Liver (tissue), 3 donors: ENCODE measurements around the gene UTS2R.

Source experiments
- EGR1 ChIP-seq, 2 donors: IDR thresholded peaks; 2 replicates each; pipeline ENCODE4 v1.6.1; 2016 to 2018; ENCODE audit warnings: antibody characterized with exemption in 2 of 2, low read depth in 2 of 2
- FOXA1 ChIP-seq: IDR thresholded peaks from 2 replicates; pipeline ENCODE4 v1.6.1; 2016; ENCODE audit warnings: antibody characterized with exemption
- FOXA2 ChIP-seq: IDR thresholded peaks from 2 replicates; pipeline ENCODE4 v1.6.1; 2016; ENCODE audit warnings: antibody characterized with exemption
- GABPA ChIP-seq, 2 donors: IDR thresholded peaks in 1 of 2; conservative IDR thresholded peaks in 1 of 2; 2 replicates each; pipeline ENCODE4 v1.6.1; 2016; ENCODE audit warnings: antibody characterized with exemption in 2 of 2, mild to moderate bottlenecking in 1 of 2, moderate library complexity in 1 of 2
- HNF4G ChIP-seq: IDR thresholded peaks from 2 replicates; pipeline ENCODE4 v1.6.1; 2016; ENCODE audit warnings: antibody characterized with exemption
- JUND ChIP-seq, 2 donors: IDR thresholded peaks; 2 replicates each; pipeline ENCODE4 v1.6.1; 2016; ENCODE audit warnings: antibody characterized with exemption in 2 of 2
- RAD21 ChIP-seq, 2 donors: IDR thresholded peaks; 2 replicates each; pipeline ENCODE4 v1.6.1; 2016; ENCODE audit warnings: antibody characterized with exemption in 2 of 2, mild to moderate bottlenecking in 2 of 2
- RXRA ChIP-seq, 2 donors: IDR thresholded peaks; 2 replicates each; pipeline ENCODE4 v1.6.1; 2017 to 2018; ENCODE audit warnings: antibody characterized with exemption in 2 of 2, mild to moderate bottlenecking in 1 of 2
- TAF1 ChIP-seq: conservative IDR thresholded peaks from 2 replicates; pipeline ENCODE4 v1.6.1; 2016; ENCODE audit warnings: antibody characterized with exemption, mild to moderate bottlenecking
- TF ChIP-seq, protein P1 (sequence below): fragments of 150-350 bp; IDR thresholded peaks from 2 replicates; pipeline ENCODE4 v1.5.1; 2017; ENCODE audit warnings: improper control_type of control experiment, low read depth, low read length; ENCODE audit not compliant: missing input control
- TF ChIP-seq, protein P2 (sequence below): IDR thresholded peaks from 2 replicates; pipeline ENCODE4 v1.6.1; 2016; ENCODE audit warnings: antibody characterized with exemption, mild to moderate bottlenecking
- TF ChIP-seq, protein P3 (sequence below): IDR thresholded peaks from 2 replicates; pipeline ENCODE4 v1.6.1; 2016; ENCODE audit warnings: antibody characterized with exemption
- TF ChIP-seq, protein P4 (sequence below): IDR thresholded peaks from 2 replicates; pipeline ENCODE4 v1.6.1; 2016; ENCODE audit warnings: antibody characterized with exemption
- donor health status: healthy.
- donor health status: healthy.

DNA sequence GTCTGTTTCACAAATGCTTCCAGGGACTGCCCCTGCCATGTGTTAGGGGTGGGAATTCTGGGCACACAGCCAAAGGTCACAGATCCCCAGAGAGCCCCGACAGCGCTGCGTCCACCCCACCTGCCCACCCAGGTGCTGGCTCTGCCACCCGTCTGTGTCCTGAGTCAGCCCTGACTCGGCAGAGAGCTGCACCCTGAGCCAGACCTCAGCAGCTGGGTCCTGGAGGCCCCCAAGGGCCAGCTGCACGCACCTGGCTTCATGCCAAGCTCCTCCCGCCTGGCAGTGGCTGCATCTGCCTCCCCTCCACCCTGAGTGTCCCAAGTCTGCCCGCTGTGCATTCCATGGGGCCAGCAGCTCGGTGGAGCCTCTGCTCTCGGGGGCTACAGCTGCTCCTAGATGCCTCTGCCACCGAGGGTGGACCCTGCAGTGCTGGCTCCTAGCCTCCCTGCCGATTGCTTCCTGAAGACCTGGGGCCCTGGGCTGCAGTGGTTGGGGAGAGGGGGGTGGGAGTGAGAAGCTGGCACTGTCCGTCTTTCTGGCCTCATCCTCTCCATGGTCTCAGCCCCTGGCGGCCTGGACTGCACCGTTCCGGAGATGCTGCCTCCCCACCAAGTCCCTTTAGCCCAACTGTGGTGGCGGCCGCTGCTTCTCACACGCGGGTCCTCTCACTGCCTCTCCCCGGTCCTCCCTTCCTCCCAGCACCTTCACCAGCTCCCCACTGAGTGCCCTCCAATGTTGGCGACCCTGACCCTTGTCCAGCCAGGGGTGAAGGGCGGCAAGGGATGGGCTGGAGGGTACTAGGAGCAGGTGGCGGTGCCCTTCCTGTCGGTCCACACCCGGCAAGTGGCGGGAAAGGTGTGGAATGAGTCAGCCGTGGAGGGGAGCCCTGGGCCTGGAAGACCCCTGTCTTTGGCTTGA, 41.0 kb upstream of the UTS2R start:
- TF ChIP-seq, protein P1, sequence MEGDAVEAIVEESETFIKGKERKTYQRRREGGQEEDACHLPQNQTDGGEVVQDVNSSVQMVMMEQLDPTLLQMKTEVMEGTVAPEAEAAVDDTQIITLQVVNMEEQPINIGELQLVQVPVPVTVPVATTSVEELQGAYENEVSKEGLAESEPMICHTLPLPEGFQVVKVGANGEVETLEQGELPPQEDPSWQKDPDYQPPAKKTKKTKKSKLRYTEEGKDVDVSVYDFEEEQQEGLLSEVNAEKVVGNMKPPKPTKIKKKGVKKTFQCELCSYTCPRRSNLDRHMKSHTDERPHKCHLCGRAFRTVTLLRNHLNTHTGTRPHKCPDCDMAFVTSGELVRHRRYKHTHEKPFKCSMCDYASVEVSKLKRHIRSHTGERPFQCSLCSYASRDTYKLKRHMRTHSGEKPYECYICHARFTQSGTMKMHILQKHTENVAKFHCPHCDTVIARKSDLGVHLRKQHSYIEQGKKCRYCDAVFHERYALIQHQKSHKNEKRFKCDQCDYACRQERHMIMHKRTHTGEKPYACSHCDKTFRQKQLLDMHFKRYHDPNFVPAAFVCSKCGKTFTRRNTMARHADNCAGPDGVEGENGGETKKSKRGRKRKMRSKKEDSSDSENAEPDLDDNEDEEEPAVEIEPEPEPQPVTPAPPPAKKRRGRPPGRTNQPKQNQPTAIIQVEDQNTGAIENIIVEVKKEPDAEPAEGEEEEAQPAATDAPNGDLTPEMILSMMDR, result no peak
- TF ChIP-seq TAF1 (no peak), RXRA (IDR thresholded peaks at IDR 0.05) (no peak), RAD21 (IDR thresholded peaks at IDR 0.05) (no peak), JUND (IDR thresholded peaks at IDR 0.05) (no peak), FOXA1 (no peak), GABPA (IDR thresholded peaks at IDR 0.05 in 1 of 2, conservative IDR thresholded peaks at IDR 0.05 in 1 of 2) (no peak), EGR1 (IDR thresholded peaks at IDR 0.05; ENCODE audit: low read depth in 2 of 2) (no peak), FOXA2 (no peak), HNF4G (no peak)
- TF ChIP-seq, protein P2, sequence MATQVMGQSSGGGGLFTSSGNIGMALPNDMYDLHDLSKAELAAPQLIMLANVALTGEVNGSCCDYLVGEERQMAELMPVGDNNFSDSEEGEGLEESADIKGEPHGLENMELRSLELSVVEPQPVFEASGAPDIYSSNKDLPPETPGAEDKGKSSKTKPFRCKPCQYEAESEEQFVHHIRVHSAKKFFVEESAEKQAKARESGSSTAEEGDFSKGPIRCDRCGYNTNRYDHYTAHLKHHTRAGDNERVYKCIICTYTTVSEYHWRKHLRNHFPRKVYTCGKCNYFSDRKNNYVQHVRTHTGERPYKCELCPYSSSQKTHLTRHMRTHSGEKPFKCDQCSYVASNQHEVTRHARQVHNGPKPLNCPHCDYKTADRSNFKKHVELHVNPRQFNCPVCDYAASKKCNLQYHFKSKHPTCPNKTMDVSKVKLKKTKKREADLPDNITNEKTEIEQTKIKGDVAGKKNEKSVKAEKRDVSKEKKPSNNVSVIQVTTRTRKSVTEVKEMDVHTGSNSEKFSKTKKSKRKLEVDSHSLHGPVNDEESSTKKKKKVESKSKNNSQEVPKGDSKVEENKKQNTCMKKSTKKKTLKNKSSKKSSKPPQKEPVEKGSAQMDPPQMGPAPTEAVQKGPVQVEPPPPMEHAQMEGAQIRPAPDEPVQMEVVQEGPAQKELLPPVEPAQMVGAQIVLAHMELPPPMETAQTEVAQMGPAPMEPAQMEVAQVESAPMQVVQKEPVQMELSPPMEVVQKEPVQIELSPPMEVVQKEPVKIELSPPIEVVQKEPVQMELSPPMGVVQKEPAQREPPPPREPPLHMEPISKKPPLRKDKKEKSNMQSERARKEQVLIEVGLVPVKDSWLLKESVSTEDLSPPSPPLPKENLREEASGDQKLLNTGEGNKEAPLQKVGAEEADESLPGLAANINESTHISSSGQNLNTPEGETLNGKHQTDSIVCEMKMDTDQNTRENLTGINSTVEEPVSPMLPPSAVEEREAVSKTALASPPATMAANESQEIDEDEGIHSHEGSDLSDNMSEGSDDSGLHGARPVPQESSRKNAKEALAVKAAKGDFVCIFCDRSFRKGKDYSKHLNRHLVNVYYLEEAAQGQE, result no peak
- TF ChIP-seq, protein P3, sequence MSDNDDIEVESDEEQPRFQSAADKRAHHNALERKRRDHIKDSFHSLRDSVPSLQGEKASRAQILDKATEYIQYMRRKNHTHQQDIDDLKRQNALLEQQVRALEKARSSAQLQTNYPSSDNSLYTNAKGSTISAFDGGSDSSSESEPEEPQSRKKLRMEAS, result no peak
- TF ChIP-seq, protein P4, sequence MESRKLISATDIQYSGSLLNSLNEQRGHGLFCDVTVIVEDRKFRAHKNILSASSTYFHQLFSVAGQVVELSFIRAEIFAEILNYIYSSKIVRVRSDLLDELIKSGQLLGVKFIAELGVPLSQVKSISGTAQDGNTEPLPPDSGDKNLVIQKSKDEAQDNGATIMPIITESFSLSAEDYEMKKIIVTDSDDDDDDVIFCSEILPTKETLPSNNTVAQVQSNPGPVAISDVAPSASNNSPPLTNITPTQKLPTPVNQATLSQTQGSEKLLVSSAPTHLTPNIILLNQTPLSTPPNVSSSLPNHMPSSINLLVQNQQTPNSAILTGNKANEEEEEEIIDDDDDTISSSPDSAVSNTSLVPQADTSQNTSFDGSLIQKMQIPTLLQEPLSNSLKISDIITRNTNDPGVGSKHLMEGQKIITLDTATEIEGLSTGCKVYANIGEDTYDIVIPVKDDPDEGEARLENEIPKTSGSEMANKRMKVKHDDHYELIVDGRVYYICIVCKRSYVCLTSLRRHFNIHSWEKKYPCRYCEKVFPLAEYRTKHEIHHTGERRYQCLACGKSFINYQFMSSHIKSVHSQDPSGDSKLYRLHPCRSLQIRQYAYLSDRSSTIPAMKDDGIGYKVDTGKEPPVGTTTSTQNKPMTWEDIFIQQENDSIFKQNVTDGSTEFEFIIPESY, result no peak
